Esophagus (tissue), 2 donors: ENCODE data around the gene PEX5. TPM values are rescaled to one million over a fixed set of nuclear protein-coding genes. Genes with fewer than 3 reads are reported as not detected.
"Not testable (repeated sequence)": the region's sequence is repeated elsewhere in the genome, so short reads cannot be mapped to it uniquely, and the experiment has no call there.

Source experiments
- H3K27ac ChIP-seq, 2 donors: one replicate each; pipeline ENCODE4 v1.5.1; 2013; ENCODE audit warnings: low read depth in 2 of 2, mild to moderate bottlenecking in 2 of 2, inconsistent platforms in 1 of 2, low read length in 1 of 2, moderate library complexity in 1 of 2
- H3K27me3 ChIP-seq, 2 donors: one replicate each; pipeline ENCODE4 v1.6.1; 2013; ENCODE audit warnings: low read length in 2 of 2, control low read depth in 1 of 2, mild to moderate bottlenecking in 1 of 2; ENCODE audit not compliant: insufficient read depth in 2 of 2, control insufficient read depth in 1 of 2
- H3K36me3 ChIP-seq, 2 donors: one replicate each; pipeline ENCODE4 v1.6.1; 2013; ENCODE audit warnings: low read length in 1 of 2; ENCODE audit not compliant: control insufficient read depth in 2 of 2, insufficient read depth in 2 of 2
- H3K4me1 ChIP-seq, 2 donors: one replicate each; pipeline ENCODE4 v1.6.1; 2013; ENCODE audit warnings: low read length in 1 of 2; ENCODE audit not compliant: control insufficient read depth in 2 of 2, insufficient read depth in 2 of 2
- H3K4me3 ChIP-seq, 2 donors: one replicate each; pipeline ENCODE4 v1.5.1; 2013; ENCODE audit warnings: low read length in 2 of 2, mild to moderate bottlenecking in 2 of 2, low read depth in 1 of 2, moderate library complexity in 1 of 2
- H3K9me3 ChIP-seq, 2 donors: one replicate each; pipeline ENCODE4 v1.6.1; 2013; ENCODE audit warnings: mild to moderate bottlenecking in 2 of 2, low read depth in 1 of 2, low read length in 1 of 2, moderate library complexity in 1 of 2; ENCODE audit not compliant: control insufficient read depth in 2 of 2, insufficient read depth in 1 of 2
- WGBS, 2 donors: extraction: QIAGEN DNeasy Blood & Tissue Kit; methylation state at CpG; one replicate each; pipeline ENCODE4 v1.1.7; 2013; 5-methylcytosine and 5-hydroxymethylcytosine counted together
- polyA plus RNA-seq, 2 donors: library from polyadenylated mRNA; stranded (reverse); fragments of 200-250 nt; gene quantifications; one replicate each; pipeline ENCODE4 v1.2.3, GENCODE V29; 2013
- donor health status: healthy with polysubstance abuse.
- donor health status: Bipolar disorder and iron deficiency.

Gene PEX5
- polyA plus RNA-seq, 2 donors: 8.1 to 14.5 TPM

GRCh38 chr12:7241404-7242005 lies 52.0 kb downstream of the PEX5 start:
- H3K36me3 ChIP-seq: no peaks in the 10 kb centered on the region
- 86 to 87% methylated on average over 3 of the region's 3 CpGs for WGBS, 2 donors

GRCh38 chr12:7242176-7243101 lies 53.0 kb downstream of the PEX5 start:
- no peaks in the 10 kb centered on the region for H3K9me3 ChIP-seq
- no peaks in the 10 kb centered on the region for H3K36me3 ChIP-seq
- no peaks in the 10 kb centered on the region for H3K27me3 ChIP-seq
- no peak overlapping the region for H3K27ac ChIP-seq
- WGBS, 2 donors: 76 to 80% methylated on average over 7 of the region's 7 CpGs
- H3K4me1 ChIP-seq: no peaks in the 10 kb centered on the region
- no peak overlapping the region for H3K4me3 ChIP-seq

More at GRCh38 chr12:7241404-7242005, 52.0 kb downstream of the PEX5 start:
- no peaks in the 10 kb centered on the region for H3K9me3 ChIP-seq
- no peaks in the 10 kb centered on the region for H3K4me1 ChIP-seq
- no peak overlapping the region for H3K4me3 ChIP-seq
- no peak overlapping the region for H3K27ac ChIP-seq
- H3K27me3 ChIP-seq: no peaks in the 10 kb centered on the region

GRCh38 chr12:7251328-7251996 lies 62.0 kb downstream of the PEX5 start:
- not testable (repeated sequence) for H3K4me3 ChIP-seq, H3K36me3 ChIP-seq, H3K27me3 ChIP-seq, H3K27ac ChIP-seq, H3K9me3 ChIP-seq, H3K4me1 ChIP-seq
- WGBS, 2 donors: 84 to 89% methylated on average over 18 to 20 of the region's 22 CpGs

GRCh38 chr12:7259060-7259459 lies 69.6 kb downstream of the PEX5 start:
- Histone ChIP-seq H3K27me3 (no peaks in the 10 kb centered on the region), H3K9me3 (no peaks in the 10 kb centered on the region), H3K4me3 (no peak overlapping the region), H3K4me1 (no peaks in the 10 kb centered on the region), H3K27ac (no peak overlapping the region), H3K36me3 (no peaks in the 10 kb centered on the region)
- WGBS, 2 donors: 83 to 92% methylated on average over 1 of the region's 1 CpG

Other genes starting within 250 kb of the PEX5 start
- not detected for gene RNU7-1, start 245.9 kb upstream of the PEX5 start, polyA plus RNA-seq
- 100 to 1,000 TPM; 108 to 253 TPM for gene C12orf57, start 245.7 kb upstream of the PEX5 start, polyA plus RNA-seq
- gene PTPN6, start 238.3 kb upstream of the PEX5 start, polyA plus RNA-seq: 10 to 100 TPM; 19.1 to 38.3 TPM
- gene PHB2, start 219.0 kb upstream of the PEX5 start, polyA plus RNA-seq: 100 to 1,000 TPM in 1 of 2 donors, 10 to 100 TPM in 1; 68.5 to 161 TPM
- gene EMG1, start 218.8 kb upstream of the PEX5 start, polyA plus RNA-seq: 10 to 100 TPM; 13.5 to 29.5 TPM
- 10 to 100 TPM; 15.7 to 27.0 TPM for gene LPCAT3, start 171.2 kb upstream of the PEX5 start, polyA plus RNA-seq
- 10 to 100 TPM; 26.6 to 80.5 TPM for gene C1S, start 129.0 kb upstream of the PEX5 start, polyA plus RNA-seq
- gene C1R, start 97.2 kb upstream of the PEX5 start, polyA plus RNA-seq: 10 to 100 TPM; 30.8 to 99.4 TPM
- 10 to 100 TPM; 14.7 to 18.0 TPM for gene C1RL, start 80.5 kb upstream of the PEX5 start, polyA plus RNA-seq
- 1 to 10 TPM in 1 of 2 donors, under 1 TPM in 1; 0.65 to 2.2 TPM for gene RBP5, start 60.8 kb upstream of the PEX5 start, polyA plus RNA-seq
- 10 to 100 TPM in 1 of 2 donors, 1 to 10 TPM in 1; 5.3 to 12.0 TPM for gene CLSTN3, start 59.3 kb upstream of the PEX5 start, polyA plus RNA-seq
- not detected for gene ACSM4, start 114.4 kb downstream of the PEX5 start, polyA plus RNA-seq